SIG-M5 (cell line): ENCODE data around the gene P2RX6.

Source experiments
- DNase-seq: peaks from one replicate; lab custom pipeline; 2025; lab: John Stamatoyannopoulos, UW

The P2RX6 gene

DNA sequence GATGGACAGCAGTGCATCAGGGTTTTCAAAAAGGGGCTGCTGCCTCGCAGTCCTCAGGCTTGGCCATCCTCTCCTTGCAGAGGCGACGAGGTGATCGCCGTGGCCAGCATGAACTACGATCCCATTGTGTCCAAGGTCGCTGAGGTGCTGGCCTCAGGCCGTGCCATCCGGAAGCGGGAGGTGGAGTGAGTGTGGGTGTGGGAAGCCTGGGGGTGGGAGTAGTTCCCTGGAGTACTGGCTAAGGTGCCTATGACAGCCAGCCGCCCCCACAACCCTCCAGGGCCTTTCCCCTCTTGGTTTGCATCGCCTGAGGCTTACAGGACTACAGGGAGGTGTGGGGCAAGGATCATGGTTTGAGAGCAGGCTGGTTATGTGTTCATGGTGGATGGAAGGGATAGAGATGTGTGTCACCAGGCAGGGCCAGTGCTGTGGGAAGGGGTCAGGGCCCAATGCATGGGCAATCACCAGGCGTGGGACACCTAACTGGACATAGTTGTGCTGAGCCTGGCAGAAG lies 35.0 kb upstream of the P2RX6 start:
- no peak for DNase-seq

DNA sequence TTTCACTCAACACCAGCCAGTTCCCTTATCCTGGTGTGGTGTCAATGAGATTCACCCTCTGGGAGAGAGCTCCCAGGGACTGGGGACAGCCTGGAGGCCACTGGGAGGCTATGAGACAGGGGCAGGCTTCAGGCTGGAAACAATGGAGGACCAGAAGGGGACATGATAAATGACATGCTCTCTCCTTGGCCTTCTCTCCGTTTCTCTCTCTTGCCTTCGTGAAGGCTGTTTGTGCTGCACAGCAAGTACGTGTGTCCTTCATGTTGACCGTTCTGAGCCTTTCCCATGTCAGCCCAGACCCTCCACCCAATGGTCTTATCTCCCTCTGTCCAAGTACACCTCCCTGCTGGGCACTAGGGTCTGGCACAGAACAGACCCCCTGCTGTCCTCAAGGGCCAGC lies 34.4 kb upstream of the P2RX6 start:
- DNase-seq = no peak

DNA sequence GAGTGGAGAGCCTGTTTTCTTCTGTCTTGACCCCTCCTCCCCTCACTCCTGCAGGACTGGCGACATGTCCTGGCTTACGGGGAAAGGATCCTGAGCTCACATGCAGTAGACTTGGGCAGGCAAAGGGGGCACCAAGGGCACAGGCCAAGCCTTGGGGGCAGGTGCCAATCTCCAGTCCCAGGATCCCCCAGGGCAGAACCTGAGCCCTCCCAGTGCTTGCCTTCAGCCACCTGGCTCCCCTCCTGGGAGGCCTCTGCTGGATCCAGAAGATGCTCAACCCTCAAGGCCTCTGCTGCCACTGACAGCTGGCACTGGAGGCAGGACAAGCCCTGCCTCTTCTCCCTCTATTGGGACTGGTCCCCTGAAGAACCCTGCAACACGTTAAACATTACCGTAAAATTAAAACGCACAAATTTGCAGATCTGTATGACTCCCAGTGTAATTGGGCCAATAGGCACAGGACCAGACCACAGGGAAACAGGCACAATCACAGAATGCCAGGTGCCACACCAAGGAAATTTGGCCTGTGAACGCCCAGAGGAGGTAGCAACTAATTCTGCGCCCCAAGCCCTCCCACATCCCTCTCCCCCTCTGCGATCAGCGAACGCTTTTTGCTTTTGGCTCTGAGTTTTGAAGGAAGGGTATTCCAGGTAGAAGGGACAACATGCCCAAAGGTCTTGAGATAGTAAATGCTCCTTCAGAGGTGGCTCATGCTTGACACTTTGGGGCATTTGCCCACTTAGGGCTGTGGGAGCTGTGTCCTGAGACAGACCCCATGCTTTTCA lies 33.8 kb upstream of the P2RX6 start:
- DNase-seq = no peak

DNA sequence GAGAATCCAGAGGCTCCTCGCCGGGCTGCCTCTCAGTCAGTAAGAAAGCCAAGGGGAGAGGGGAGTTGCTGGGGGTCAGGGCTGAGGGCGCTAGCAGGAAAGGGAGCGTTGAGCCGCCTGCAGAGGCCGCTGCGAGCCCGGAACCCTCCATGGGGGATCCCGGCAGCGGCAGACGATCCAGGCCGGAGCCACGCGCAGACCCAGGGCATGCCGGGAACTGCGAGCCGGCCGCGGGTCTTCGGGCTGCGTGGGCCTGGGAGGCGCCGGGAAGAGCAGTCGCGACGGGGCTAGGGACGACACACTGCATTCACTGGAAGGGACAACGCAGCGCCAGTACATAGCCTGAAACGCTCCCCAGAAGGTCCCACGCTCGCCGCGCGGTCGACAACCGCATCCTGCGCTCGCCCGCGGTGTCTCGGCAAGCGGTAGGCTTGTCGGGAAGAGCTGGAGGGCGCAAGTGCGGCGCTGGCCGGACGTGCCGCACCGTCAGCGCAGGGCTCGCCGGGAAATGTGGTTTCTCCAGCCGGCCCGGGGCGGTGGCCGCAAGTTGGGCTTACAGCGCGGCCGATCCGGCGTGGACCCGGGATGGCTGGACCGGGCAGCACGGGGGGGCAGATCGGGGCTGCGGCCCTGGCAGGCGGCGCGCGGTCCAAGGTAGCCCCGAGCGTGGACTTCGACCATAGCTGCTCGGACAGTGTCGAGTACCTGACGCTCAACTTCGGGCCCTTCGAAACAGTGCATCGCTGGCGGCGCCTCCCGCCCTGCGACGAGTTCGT lies 33.0 kb upstream of the P2RX6 start, which contains the start of gene LZTR1:
Gene LZTR1 (plus strand): TSS at position 511 of the 776 bp plus-strand sequence. CDS start 75 bp downstream, at position 586.
- DNase-seq = no peak

DNA sequence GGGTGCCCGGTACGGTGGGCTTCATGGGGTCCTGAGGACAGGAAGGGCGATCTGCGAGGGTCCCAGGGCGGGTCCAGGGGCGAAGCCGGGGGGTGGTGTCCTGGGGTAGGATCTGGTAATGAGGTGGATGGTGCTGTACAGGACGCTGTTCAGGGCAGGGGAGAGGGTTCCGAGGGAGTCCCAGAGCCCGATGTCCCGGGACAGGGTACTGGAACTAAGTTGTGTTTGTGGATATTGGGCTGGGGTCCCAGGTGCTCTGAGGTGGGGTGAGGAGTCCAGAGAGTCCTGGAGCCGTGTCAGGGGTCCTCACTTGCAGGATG lies 32.4 kb upstream of the P2RX6 start:
- DNase-seq = no peak

DNA sequence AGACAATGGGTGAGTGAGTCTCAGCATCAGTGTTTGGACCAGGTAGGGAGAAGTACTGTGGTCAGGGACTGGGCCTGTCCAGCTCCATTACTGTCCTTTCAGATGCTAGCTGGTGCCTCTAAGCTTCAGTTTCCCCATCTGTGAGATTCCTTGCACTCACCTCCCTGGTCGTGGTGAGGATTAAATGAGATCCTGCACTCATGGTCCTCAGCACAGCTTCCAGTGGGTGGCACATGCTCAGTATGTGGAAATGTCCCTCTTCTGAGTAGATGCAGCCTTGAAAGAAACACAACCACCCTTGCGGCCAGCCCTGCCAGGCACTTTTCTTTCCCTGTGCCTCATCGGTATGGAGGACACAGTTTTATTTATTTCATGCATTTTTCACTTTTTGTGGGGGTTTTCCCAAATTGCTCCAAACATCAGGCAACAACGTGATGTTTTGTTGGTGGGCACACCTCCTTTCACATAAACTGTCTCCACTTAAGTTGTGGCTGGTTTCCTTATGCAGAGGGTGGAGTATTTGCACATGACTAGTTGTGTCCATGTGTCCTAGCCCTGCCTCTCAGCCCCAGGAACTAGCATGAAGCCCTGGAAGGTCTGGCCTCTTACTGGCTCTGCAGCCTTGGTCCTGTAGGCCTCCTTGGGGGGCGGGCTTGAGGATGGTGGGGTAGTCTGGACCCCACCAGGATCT lies 31.7 kb upstream of the P2RX6 start:
- DNase-seq = no peak

DNA sequence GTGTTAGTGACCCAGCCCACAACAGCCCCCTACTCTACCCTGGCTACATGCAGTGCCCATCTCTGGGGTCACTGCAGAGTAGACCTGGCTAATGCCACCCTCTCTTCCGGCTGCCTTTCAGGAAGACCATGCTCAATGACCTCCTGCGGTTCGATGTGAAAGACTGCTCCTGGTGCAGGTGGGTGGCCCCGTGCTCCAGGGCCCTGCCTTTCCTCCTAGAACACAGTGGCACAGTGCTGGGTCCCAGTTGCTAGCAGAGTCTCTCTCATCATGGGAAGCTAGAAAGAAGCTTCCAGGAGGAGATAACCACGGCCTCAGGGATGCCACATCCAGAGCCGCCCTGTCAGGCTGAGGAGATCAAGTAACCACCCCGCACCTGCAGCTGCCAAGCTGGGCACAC lies 29.2 kb upstream of the P2RX6 start:
- no peak for DNase-seq

DNA sequence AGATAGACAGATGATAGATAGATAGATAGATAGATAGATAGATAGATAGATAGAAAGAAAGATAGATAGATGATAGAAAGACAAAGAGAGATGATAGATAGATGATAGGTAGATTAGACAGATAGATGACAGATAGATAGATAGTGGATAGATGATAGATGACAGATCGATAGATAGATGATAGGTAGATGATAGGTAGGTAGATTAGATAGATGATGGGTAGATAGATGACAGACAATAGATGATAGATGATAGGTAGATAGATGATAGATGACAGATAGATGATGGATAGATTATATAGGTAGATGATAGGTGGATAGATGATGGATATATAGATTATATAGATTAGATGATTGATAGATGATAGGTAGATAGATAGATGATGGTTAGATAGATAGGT lies 28.6 kb upstream of the P2RX6 start:
- no peak for DNase-seq

DNA sequence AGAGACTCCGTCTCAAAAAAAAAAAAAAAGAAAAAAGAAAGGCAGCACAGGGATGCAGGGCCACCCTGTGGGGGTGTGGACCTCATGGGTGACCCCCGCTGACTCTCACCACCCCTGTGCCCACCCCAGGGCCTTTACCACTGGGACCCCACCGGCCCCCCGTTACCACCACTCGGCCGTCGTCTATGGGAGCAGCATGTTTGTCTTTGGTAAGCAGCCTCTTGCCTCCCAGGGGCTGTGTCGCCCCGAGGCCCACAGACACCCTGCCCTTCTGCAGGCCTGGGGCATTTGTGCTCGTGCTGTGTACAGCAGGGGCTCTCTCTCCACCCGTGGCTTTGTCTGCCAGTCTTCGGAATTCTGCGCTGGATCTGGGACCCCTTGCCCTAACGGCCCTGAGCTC lies 27.6 kb upstream of the P2RX6 start:
- no peak for DNase-seq

DNA sequence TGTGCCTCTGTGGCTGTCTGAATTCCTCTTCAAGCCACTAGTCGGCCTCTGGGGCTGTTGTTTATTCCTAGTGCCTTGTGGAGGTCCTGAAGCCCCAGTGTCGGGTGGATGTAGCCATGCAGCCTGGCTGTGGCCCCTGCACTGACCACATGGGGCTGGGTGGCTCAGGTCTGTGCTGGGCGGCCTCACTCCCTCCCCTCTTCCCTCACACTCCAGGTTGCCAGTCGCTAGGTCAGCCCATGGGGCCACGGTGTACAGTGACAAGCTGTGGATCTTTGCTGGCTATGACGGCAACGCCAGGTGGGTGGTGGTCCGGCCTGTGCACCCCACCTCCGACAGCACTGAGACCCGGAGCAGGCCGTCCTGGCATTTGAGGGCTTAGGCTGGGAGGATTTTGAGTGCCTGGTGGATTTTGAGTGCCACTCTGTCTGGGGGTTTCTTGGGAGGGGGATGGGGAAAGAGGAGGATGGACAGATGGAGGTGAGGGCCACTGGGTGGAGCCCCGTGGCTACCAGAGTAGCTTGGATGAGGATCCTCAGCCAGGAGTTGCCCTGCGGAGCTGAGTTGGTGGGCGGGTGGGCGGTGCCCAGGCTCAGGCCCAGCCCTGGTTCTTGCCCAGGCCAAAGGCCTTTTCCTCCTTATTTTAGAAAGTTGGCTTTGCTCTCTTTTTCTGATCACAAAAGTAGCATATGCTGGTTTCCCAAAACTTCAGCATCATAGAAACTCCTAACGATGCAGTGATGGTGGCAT lies 26.2 kb upstream of the P2RX6 start:
- DNase-seq = no peak

DNA sequence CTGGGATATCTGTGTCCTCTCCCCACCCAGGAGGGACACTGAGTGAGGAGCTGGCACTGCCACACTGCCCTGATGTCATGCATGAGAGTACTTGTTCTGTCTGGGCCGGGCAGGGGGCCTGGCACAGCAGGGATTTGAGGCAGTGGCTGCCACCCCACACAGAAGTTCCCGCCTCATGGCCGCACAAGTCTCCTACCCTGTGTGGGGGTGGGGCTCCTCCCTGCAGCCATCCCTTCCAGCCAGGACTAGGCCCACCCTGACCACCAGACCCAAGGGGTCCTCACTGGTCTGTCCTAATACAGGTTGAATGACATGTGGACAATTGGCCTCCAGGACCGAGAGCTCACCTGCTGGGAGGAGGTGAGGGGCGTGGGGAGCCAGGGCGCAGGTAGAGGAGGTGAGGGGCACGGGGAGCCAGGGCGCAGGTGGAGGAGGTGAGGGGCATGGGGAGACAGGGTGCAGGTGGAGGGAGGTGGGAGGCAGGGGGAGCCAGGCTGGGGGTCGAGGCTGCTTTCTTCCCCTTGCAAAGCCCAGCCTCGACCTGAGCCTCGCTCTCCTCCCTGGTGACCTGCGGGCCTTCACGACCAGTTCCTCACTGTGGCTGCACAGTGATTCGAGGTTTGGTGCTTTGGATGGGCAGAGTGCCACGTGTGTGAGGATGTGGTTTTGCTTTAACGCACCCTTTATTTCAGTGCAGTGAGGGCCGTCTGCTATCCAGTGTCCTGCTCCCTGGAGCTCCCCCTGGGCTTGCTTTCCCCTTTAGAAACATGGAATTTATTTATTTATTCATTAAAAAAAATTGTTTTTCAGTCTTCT lies 25.4 kb upstream of the P2RX6 start:
- DNase-seq = no peak

DNA sequence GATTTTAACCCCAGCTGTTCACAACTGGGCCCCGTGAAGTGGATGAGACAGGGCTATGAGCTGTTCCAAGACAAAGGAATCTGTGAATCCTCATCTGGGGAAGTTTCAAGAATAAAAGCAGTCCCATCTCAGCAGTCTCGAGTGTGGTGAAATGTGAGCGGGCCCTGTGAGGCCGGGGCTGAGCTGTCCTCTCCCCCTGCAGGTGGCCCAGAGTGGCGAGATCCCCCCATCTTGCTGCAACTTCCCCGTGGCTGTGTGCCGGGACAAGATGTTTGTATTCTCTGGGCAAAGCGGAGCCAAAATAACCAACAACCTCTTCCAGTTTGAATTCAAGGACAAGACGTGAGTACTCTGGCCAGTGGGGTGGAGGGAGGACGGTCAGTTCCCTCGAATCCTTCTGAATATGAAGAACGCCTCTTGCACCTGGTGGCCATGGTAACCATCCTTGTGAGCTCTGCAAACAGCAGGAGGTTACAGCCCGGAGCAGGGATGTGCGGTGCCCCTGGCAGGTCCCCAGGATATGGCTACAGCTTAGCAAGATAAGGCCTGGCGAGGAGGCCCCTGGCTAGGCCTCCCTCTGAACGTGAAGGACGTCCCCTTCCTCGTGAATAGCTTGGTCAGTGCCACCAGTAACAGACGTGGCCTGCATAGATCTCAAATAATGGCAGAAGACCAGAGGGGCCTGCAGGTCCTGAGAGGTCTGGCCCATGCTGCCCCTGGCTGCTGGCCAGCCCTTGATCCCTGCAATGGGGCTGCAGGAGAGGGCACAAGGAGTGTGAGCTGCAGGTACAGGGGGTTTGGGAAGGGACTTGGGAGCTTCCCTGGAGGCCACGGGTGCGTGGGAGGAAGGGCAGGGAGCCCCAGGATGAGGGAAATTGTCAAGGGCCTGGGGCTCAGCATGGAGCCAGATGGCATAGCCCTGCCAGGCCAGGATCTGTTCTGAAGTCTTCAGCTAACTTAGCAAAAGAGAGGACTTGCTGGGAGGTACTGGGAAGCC lies 24.5 kb upstream of the P2RX6 start:
- no peak for DNase-seq

DNA sequence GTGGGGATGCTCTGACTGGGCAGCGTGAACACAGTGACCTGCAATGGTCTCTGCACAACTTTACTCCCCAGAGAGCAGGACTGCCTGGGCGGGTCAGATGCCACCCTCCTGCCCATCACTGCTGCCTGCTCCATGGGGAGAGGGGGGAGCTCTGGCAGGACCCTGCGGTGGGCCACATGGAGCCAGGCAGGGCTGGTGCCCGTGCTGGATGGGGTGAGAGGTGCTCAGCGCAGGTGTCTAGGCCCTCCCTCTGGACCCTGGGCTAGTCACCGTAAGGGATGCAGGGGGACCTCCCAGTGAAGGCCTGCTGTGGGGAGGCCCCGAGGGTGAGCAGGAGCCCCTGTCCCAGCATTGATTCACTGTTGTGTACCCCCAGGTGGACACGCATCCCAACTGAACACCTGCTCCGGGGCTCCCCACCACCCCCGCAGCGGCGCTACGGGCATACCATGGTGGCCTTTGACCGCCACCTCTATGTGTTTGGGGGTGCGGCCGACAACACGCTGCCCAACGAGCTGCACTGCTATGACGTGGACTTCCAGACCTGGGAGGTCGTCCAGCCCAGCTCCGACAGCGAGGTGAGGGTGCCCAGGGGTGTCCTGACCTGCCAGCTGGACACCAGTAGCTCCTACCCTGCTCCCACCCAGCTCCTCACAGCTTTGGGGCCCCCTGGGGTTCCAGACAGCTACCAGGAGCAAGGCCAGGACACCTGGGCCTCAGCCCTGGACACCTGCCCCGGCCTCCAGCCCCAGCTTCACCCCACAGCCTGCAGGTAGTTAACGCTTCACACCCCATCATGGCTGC lies 23.5 kb upstream of the P2RX6 start:
- no peak for DNase-seq

DNA sequence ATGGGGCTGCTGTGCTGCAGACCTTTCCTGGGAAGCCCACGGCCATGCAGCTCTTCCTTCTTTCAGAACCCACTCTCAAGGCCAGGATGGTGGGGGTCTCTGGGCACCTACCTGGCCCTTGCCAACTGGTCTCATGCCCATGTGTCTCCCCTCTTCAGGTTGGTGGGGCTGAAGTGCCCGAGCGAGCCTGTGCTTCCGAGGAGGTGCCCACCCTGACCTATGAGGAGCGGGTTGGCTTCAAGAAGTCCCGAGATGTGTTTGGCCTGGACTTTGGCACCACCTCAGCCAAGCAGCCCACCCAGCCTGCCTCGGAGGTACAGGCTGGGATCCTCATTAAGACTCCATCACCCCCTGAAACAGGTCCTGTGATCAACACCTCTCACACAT lies 22.9 kb upstream of the P2RX6 start:
- no peak for DNase-seq

DNA sequence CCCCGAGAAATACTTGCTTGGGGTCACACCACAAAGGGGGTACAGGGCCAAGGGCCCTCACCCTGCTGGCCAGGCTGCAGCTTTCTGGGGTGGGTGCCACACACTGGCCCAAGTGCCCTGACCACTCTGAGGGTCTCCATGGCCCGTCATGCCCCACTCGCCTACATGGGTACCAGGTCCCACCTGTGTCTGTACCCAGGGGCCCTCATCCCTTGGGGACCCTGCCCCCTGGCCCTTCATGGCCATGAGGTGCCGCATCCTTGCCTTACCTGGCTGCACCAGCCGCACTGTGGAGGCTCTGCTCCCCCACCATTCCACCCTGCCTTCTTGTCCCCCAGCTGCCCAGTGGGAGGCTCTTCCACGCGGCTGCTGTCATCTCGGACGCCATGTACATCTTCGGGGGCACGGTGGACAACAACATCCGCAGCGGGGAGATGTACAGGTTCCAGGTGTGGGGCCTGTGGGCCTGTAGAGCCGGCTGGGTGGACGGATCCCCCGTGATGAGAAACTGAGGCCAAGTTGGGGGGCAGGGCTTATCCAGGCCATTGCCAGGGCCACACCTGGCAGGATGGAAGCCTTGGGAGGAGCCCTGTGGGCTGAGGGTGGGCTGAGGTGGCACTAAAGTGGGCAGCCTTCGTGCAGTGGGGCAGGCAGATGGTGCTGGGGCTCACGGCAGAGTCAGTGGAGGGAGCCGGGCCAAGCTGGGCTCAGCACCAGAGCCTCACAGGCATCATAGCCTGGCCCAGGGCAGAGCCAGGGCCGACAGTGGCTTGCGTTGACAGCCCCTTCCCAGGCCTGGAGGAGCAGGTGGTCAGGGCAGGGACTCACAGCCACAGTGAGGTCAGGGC lies 22.3 kb upstream of the P2RX6 start:
- no peak for DNase-seq

DNA sequence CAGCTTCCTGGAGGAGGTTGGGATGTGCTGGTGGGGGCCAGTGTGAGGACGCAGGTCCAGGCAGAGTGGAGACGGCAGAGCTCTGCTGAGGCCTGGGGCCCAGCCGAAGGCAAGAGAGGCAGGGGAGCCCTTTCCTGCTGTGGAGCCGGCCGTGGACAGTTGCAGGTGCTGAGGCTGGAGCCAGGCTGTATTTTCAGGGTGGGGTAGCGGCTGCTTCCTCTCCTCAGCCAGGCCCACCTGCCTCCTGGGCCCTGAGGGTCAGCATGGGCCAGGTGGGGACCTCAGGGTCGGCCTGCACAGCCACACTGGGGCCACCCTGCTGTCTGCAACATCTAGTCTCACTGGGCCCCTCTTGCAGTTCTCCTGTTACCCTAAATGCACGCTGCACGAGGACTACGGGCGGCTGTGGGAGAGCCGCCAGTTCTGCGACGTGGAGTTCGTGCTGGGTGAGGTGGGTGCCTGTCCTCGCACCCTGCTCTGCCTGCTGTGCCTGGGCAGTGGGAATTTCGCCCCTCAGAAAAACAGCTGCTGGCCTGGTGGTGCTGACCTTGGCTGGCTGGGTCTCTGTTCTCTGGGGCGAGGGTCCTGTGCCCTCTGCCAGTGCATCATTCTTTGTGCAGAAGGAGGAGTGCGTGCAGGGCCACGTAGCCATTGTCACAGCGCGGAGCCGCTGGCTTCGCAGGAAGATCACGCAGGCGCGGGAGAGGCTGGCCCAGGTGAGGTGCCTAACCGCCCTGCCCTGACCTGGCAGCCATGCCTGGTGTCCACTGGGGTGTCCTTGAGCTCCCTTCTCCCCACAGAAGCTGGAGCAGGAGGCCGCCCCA lies 21.4 kb upstream of the P2RX6 start:
- no peak for DNase-seq
